Stimulated activated CD4-positive, alpha-beta T cell treated with anti-CD3 and anti-CD28 coated beads, TNF-alpha, amount 100 ng/mL, for 4 hours (primary cell): Measurements from ENCODE around the gene DTNB.
"Not testable (repeated sequence)": the region's sequence is repeated elsewhere in the genome, so short reads cannot be mapped to it uniquely, and the experiment has no call there.

Experiments used
- DNase-seq, 3 experiments: peaks; one replicate each; pipeline ENCODE4 v3.0.0-alpha.2; 2020; ENCODE audit warnings: low read depth in 3 of 3

The DTNB gene

GRCh38 chr2:25632396-25632795 lies 41.0 kb downstream of the DTNB start:
- DNase-seq = no peak

GRCh38 chr2:25624635-25625034 lies 48.7 kb downstream of the DTNB start:
- no peak for DNase-seq

- DNase-seq = no peak
Observed at GRCh38 chr2:25623361-25623760, 50.0 kb downstream of the DTNB start.

- DNase-seq = no peak
Observed at GRCh38 chr2:25620711-25621110, 52.7 kb downstream of the DTNB start.

GRCh38 chr2:25620077-25620476 lies 53.3 kb downstream of the DTNB start:
- no peak for DNase-seq

- DNase-seq = no peak
Observed at GRCh38 chr2:25619185-25619584, 54.2 kb downstream of the DTNB start.

GRCh38 chr2:25618676-25619075 lies 54.7 kb downstream of the DTNB start:
- DNase-seq = no peak

GRCh38 chr2:25617948-25618646 lies 55.3 kb downstream of the DTNB start:
- DNase-seq = no peak

GRCh38 chr2:25615920-25616319 lies 57.5 kb downstream of the DTNB start:
- DNase-seq = no peak

- no peak for DNase-seq
Observed at GRCh38 chr2:25615386-25615785, 58.0 kb downstream of the DTNB start.

GRCh38 chr2:25614711-25615110 lies 58.7 kb downstream of the DTNB start:
- DNase-seq = no peak

GRCh38 chr2:25608718-25609117 lies 64.7 kb downstream of the DTNB start:
- DNase-seq = no peak

- no peak for DNase-seq
Observed at GRCh38 chr2:25606892-25607291, 66.5 kb downstream of the DTNB start.

GRCh38 chr2:25602333-25602723 lies 71.0 kb downstream of the DTNB start:
- DNase-seq = no peak

GRCh38 chr2:25601711-25602332 lies 71.6 kb downstream of the DTNB start:
- DNase-seq = not testable (repeated sequence)

GRCh38 chr2:25598911-25599310 lies 74.5 kb downstream of the DTNB start:
- no peak for DNase-seq

- no peak for DNase-seq
Observed at GRCh38 chr2:25598332-25598731, 75.0 kb downstream of the DTNB start.

- no peak for DNase-seq
Observed at GRCh38 chr2:25597881-25598280, 75.5 kb downstream of the DTNB start.

GRCh38 chr2:25596516-25597244 lies 76.7 kb downstream of the DTNB start:
- DNase-seq = no peak

- DNase-seq = no peak
Observed at GRCh38 chr2:25595393-25595792, 78.0 kb downstream of the DTNB start.

- no peak for DNase-seq
Observed at GRCh38 chr2:25594991-25595390, 78.4 kb downstream of the DTNB start.

GRCh38 chr2:25592766-25593292 lies 80.5 kb downstream of the DTNB start:
- DNase-seq = no peak
